GM12878 (cell line): ENCODE data around the gene DUSP10. TPM values are rescaled to one million over a fixed set of nuclear protein-coding genes. Genes with fewer than 3 reads are reported as not detected.

Experiments
- ATAC-seq: fragments of 200-7000 bp; cut with Tn5 transposase; 3 replicates; pipeline ENCODE4 v1.9.1; 2020; ENCODE audit warnings: mild to moderate bottlenecking, moderate library complexity
- BruUV-seq: library from RNA; stranded (reverse); fragments of 400-500 nt; replicated peaks from 2 replicates; lab custom pipeline; 2021; lab: Mats Ljungman, UMichigan
- CTCF ChIA-PET: fragments of 300-600 bp; sonication (Branson Sonifier 250); formaldehyde crosslinking; extraction: SDS; loops from one replicate; lab custom pipeline; 2021; ENCODE audit warnings: inconsistent platforms; lab: Yijun Ruan, JAX
- POLR2A ChIA-PET: fragments of 350-600 bp; formaldehyde crosslinking; extraction: SDS; loops from one replicate; lab custom pipeline; 2021; ENCODE audit warnings: inconsistent platforms; lab: Charles Lee
- RAD21 ChIA-PET: fragments of 300-600 bp; sonication (Branson Sonifier 250); formaldehyde crosslinking; loops from one replicate; lab custom pipeline; 2023; ENCODE audit warnings: antibody characterized with exemption; ENCODE audit not compliant: unreplicated experiment; lab: Charles Lee
- SMC1A ChIA-PET: fragments of 300-600 bp; sonication (Branson Sonifier 250); formaldehyde crosslinking; loops from one replicate; lab custom pipeline; 2023; ENCODE audit not compliant: unreplicated experiment, uncharacterized antibody; lab: Charles Lee
- DNase-seq: peaks from one replicate; pipeline ENCODE4 v3.0.0-alpha.2; 2011; ENCODE audit warnings: low read depth, low spot score
- FAIRE-seq: peaks from 3 replicates; lab custom pipeline; 2011; peaks lifted over from hg19 to GRCh38; lab: Jason Lieb, UNC
- H2AFZ ChIP-seq: 2 replicates; pipeline ENCODE4 v1.6.0; 2011; ENCODE audit warnings: low read depth, low read length, control low read depth; ENCODE audit not compliant: control insufficient read depth
- H3K27ac ChIP-seq: 2 replicates; pipeline ENCODE4 v1.5.1; 2011; ENCODE audit warnings: control low read depth; ENCODE audit not compliant: control insufficient read depth, insufficient read depth
- H3K27me3 ChIP-seq, 2 experiments: replicated peaks in 1 of 2; 2 replicates each; pipeline versions ENCODE4 v1.6.0 to v1.6.1; 2011; ENCODE audit warnings: low read length in 1 of 2; ENCODE audit not compliant: control insufficient read depth in 2 of 2, insufficient read depth in 2 of 2
- H3K36me3 ChIP-seq, 2 experiments: 2 replicates each; pipeline ENCODE4 v1.5.1; 2011; ENCODE audit warnings: low read length in 1 of 2; ENCODE audit not compliant: control insufficient read depth in 2 of 2, insufficient read depth in 2 of 2
- H3K4me1 ChIP-seq: 2 replicates; pipeline ENCODE4 v1.6.1; 2011; ENCODE audit warnings: mild to moderate bottlenecking, low read length, moderate library complexity, mixed read lengths; ENCODE audit not compliant: control insufficient read depth, insufficient read depth
- H3K4me2 ChIP-seq: 2 replicates; pipeline ENCODE4 v1.6.0; 2011; ENCODE audit warnings: control low read depth; ENCODE audit not compliant: control insufficient read depth, insufficient read depth
- H3K4me3 ChIP-seq: fragments of 200-600 bp; sonication (generic); 2 replicates; pipeline ENCODE4 v1.5.1; 2016
- H3K79me2 ChIP-seq: 2 replicates; pipeline ENCODE4 v1.6.0; 2011; ENCODE audit warnings: low read length; ENCODE audit not compliant: control insufficient read depth, insufficient read depth
- H3K9ac ChIP-seq: 2 replicates; pipeline ENCODE4 v1.8.0; 2011; ENCODE audit warnings: low read length, control low read depth, mixed read lengths; ENCODE audit not compliant: control insufficient read depth, insufficient read depth
- H3K9me3 ChIP-seq: replicated peaks from 3 replicates; pipeline ENCODE4 v1.5.1; 2011; ENCODE audit warnings: mild to moderate bottlenecking, low read length; ENCODE audit not compliant: control insufficient read depth, insufficient read depth
- H4K20me1 ChIP-seq: 2 replicates; pipeline ENCODE4 v1.6.0; 2011; ENCODE audit not compliant: control insufficient read depth, insufficient read depth
- MEF2B ChIP-seq: fragments of 450-650 bp; IDR thresholded peaks from 2 replicates; pipeline ENCODE4 v1.6.1; 2018; ENCODE audit warnings: mild to moderate bottlenecking, moderate library complexity; ENCODE audit not compliant: partially characterized antibody, poor library complexity, severe bottlenecking
- NRF1 ChIP-seq: conservative IDR thresholded peaks from 2 replicates; pipeline ENCODE4 v1.6.1; 2011; ENCODE audit warnings: mild to moderate bottlenecking, low read depth, low read length, improper control_type of control experiment
- STAT3 ChIP-seq: IDR thresholded peaks from 2 replicates; pipeline ENCODE4 v1.6.1; 2011; ENCODE audit warnings: low read depth, low read length, improper control_type of control experiment
- SUZ12 ChIP-seq: fragments of 200-600 bp; sonication (generic); IDR thresholded peaks from one replicate; pipeline ENCODE4 v1.6.1; 2018; ENCODE audit warnings: antibody characterized with exemption, mild to moderate bottlenecking; ENCODE audit not compliant: unreplicated experiment
- ZBTB11 ChIP-seq: fragments of 450-650 bp; formaldehyde crosslinking; IDR thresholded peaks from 2 replicates; pipeline ENCODE4 v1.5.0; 2022; ENCODE audit warnings: mild to moderate bottlenecking, missing genetic modification characterization
- ZNF622 ChIP-seq: fragments of 450-650 bp; IDR thresholded peaks from 2 replicates; pipeline ENCODE4 v1.6.1; 2017; ENCODE audit warnings: mild to moderate bottlenecking, inconsistent platforms
- ZSCAN29 ChIP-seq: fragments of 450-650 bp; IDR thresholded peaks from 2 replicates; pipeline ENCODE4 v1.6.1; 2017; ENCODE audit warnings: mild to moderate bottlenecking, moderate library complexity
- ZZZ3 ChIP-seq: IDR thresholded peaks from 2 replicates; pipeline ENCODE4 v1.6.1; 2011; ENCODE audit warnings: low read depth; ENCODE audit not compliant: control insufficient read depth, insufficient read length
- WGBS: methylation state at CpG from one replicate; pipeline ENCODE4 v1.1.6; 2016; ENCODE audit warnings: low lambda C conversion rate; ENCODE audit not compliant: insufficient replicate concordance, insufficient coverage; ENCODE audit errors: missing lambda C conversion rate; 5-methylcytosine and 5-hydroxymethylcytosine counted together
- in situ Hi-C: fragments of 300-500 bp; cut with MboI; formaldehyde crosslinking; loops from 9 replicates; pipeline ENCODE4 v1.14.3; 2018; ENCODE audit warnings: mixed read lengths
- intact Hi-C: fragments of 100-400 bp; cut with micrococcal nuclease; formaldehyde crosslinking; loops from one replicate; pipeline ENCODE4 v1.14.2; 2022; ENCODE audit not compliant: unreplicated experiment
- polyA plus RNA-seq, 11 experiments: library from polyadenylated mRNA; depleted of rRNA in 4 of 11; unstranded in 6 of 11; stranded (reverse) in 5 of 11; fragments of >200 nt; fragmentation: Nextera tagmentation in 4 of 11; fragmentation: Illumina TruSeq in 1 of 11; extraction: Ambion mirVana in 4 of 11; extraction: Trizol in 1 of 11; gene quantifications; 1 replicate in 1 of 11; 2 replicates in 10 of 11; pipeline versions ENCODE4 v1.2.1 to v1.2.3, GENCODE V29; 2011 to 2016; ENCODE audit warnings: inconsistent platforms in 2 of 11, missing spikeins in 2 of 11, low read depth in 1 of 11
- total RNA-seq, 4 experiments: library from RNA; depleted of rRNA in 3 of 4; stranded (reverse); fragments of >200 nt in 3 of 4; fragmentation: Illumina TruSeq in 1 of 4; extraction: Trizol in 1 of 4; gene quantifications; 2 replicates each; pipeline versions ENCODE4 v1.2.1 to v1.2.3, GENCODE V29; 2013 to 2021
- TF ChIP-seq, protein P1 (sequence below): fragments of 450-650 bp; IDR thresholded peaks from 2 replicates; pipeline ENCODE4 v1.6.1; 2016; ENCODE audit warnings: mild to moderate bottlenecking, moderate library complexity, borderline replicate concordance
- TF ChIP-seq, protein P2 (sequence below): fragments of 450-650 bp; IDR thresholded peaks from 2 replicates; pipeline ENCODE4 v1.6.1; 2017; ENCODE audit warnings: mild to moderate bottlenecking, moderate library complexity
- TF ChIP-seq, protein P3 (sequence below): IDR thresholded peaks from 2 replicates; pipeline ENCODE4 v1.6.1; 2011; ENCODE audit warnings: low read depth, mild to moderate bottlenecking, low read length, moderate library complexity, borderline replicate concordance; ENCODE audit errors: extremely low read depth

DUSP10 gene
- total and polyA plus RNA-seq, 10 of the 15 experiments (the other 5 are each of a cell fraction or from before 2014, with no cell fraction given): 20.3 to 38.4 (median 27.8) TPM

- Histone ChIP-seq H3K9me3 (peaks cover 9% of the 10 kb centered on the region), H3K4me2 (no peak overlapping the region), H3K4me3 (no peak overlapping the region), H3K4me1 (peaks cover 80% of the 10 kb centered on the region), H2AFZ (no peak overlapping the region), H3K27ac (no peak overlapping the region), H4K20me1 (no peaks in the 10 kb centered on the region), H3K27me3 (no peaks in the 10 kb centered on the region), H3K36me3 (no peaks in the 10 kb centered on the region), H3K79me2 (peaks cover 3% of the 10 kb centered on the region; the same call in 1 of the 2 replicates), H3K9ac (no peak overlapping the region)
- ATAC-seq: no peak
- POLR2A ChIA-PET: interaction anchor here (1.6 to 13.1 kb wide), 3 partner anchors 9 to 17 kb away, joined by 3 to 203 read pairs (median 99); partner anchors contain the start of gene DUSP10
- WGBS: 98% methylated on average over 3 of the region's 3 CpGs
- RAD21 ChIA-PET: interaction anchor here (1.5 to 12.4 kb wide), 5 partner anchors 17 to 49 kb away, joined by 4 to 393 read pairs (median 70); partner anchors contain the start of gene DUSP10
- no TSS peak for BruUV-seq
- SMC1A ChIA-PET: interaction anchor here (1.0 to 13.2 kb wide), 7 partner anchors 17 to 51 kb away, joined by 3 to 510 read pairs (median 11); partner anchors contain the start of gene DUSP10
- FAIRE-seq: no peak
- intact Hi-C loops (no loop called here), in situ Hi-C loops (no loop called here)
- no peak for DNase-seq
- CTCF ChIA-PET: interaction anchor here (1.0 to 12.2 kb wide), 2 partner anchors 16 to 18 kb away, joined by 5 to 153 read pairs; no protein-coding TSS in a partner anchor
- no peak for TF ChIP-seq ZSCAN29
- TF ChIP-seq ZNF622: no peak
- TF ChIP-seq MEF2B: no peak
- TF ChIP-seq ZBTB11 (CRISPR knock-in tag): no peak
- no peak for TF ChIP-seq SUZ12
- TF ChIP-seq NRF1: no peak
- no peak for TF ChIP-seq STAT3
- TF ChIP-seq, protein P1, sequence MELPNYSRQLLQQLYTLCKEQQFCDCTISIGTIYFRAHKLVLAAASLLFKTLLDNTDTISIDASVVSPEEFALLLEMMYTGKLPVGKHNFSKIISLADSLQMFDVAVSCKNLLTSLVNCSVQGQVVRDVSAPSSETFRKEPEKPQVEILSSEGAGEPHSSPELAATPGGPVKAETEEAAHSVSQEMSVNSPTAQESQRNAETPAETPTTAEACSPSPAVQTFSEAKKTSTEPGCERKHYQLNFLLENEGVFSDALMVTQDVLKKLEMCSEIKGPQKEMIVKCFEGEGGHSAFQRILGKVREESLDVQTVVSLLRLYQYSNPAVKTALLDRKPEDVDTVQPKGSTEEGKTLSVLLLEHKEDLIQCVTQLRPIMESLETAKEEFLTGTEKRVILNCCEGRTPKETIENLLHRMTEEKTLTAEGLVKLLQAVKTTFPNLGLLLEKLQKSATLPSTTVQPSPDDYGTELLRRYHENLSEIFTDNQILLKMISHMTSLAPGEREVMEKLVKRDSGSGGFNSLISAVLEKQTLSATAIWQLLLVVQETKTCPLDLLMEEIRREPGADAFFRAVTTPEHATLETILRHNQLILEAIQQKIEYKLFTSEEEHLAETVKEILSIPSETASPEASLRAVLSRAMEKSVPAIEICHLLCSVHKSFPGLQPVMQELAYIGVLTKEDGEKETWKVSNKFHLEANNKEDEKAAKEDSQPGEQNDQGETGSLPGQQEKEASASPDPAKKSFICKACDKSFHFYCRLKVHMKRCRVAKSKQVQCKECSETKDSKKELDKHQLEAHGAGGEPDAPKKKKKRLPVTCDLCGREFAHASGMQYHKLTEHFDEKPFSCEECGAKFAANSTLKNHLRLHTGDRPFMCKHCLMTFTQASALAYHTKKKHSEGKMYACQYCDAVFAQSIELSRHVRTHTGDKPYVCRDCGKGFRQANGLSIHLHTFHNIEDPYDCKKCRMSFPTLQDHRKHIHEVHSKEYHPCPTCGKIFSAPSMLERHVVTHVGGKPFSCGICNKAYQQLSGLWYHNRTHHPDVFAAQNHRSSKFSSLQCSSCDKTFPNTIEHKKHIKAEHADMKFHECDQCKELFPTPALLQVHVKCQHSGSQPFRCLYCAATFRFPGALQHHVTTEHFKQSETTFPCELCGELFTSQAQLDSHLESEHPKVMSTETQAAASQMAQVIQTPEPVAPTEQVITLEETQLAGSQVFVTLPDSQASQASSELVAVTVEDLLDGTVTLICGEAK: no peak
- TF ChIP-seq, protein P2, sequence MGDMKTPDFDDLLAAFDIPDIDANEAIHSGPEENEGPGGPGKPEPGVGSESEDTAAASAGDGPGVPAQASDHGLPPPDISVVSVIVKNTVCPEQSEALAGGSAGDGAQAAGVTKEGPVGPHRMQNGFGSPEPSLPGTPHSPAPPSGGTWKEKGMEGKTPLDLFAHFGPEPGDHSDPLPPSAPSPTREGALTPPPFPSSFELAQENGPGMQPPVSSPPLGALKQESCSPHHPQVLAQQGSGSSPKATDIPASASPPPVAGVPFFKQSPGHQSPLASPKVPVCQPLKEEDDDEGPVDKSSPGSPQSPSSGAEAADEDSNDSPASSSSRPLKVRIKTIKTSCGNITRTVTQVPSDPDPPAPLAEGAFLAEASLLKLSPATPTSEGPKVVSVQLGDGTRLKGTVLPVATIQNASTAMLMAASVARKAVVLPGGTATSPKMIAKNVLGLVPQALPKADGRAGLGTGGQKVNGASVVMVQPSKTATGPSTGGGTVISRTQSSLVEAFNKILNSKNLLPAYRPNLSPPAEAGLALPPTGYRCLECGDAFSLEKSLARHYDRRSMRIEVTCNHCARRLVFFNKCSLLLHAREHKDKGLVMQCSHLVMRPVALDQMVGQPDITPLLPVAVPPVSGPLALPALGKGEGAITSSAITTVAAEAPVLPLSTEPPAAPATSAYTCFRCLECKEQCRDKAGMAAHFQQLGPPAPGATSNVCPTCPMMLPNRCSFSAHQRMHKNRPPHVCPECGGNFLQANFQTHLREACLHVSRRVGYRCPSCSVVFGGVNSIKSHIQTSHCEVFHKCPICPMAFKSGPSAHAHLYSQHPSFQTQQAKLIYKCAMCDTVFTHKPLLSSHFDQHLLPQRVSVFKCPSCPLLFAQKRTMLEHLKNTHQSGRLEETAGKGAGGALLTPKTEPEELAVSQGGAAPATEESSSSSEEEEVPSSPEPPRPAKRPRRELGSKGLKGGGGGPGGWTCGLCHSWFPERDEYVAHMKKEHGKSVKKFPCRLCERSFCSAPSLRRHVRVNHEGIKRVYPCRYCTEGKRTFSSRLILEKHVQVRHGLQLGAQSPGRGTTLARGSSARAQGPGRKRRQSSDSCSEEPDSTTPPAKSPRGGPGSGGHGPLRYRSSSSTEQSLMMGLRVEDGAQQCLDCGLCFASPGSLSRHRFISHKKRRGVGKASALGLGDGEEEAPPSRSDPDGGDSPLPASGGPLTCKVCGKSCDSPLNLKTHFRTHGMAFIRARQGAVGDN: no peak
- TF ChIP-seq ZZZ3: no peak
- TF ChIP-seq, protein P3, sequence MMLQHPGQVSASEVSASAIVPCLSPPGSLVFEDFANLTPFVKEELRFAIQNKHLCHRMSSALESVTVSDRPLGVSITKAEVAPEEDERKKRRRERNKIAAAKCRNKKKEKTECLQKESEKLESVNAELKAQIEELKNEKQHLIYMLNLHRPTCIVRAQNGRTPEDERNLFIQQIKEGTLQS: no peak
Observed at GRCh38 chr1:221759436-221759835, 17.5 kb upstream of the DUSP10 start.
